Activated CD8-positive, alpha-beta memory T cell treated with anti-CD3 and anti-CD28 coated beads, Interleukin-2, amount 50 U/mL, for 1 hour (primary cell): ENCODE data around the gene KCTD5.

Experiments
- DNase-seq: peaks from one replicate; pipeline ENCODE4 v3.0.0-alpha.2; 2020; ENCODE audit errors: extremely low read depth

KCTD5 gene

DNA sequence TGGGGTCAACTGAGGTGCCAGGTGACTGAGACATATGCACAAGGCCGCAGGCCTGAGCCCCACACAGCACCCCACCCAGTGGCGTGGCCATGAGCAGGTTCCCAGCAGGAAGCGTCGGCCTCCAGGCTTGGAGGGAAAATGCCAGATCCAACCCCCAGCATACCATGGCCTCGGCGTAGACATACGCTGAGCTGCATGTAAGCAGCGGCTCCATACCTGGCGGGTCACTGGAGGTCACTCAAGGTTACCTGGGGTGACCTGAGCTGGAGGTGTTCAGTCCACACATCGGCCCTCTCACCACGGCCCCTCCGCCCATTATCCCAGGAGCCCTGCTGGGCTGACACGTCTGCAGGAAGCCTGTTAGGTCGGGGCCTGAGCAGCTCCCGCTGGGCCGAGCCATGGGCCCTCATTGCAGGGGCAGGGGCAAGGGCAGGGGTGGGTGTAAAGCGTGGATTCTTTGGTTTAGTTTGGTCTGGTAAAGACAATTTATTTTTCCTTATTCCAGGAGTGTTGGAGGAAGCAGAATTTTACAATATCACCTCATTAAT lies 15.2 kb downstream of the KCTD5 start:
- no peak for DNase-seq

DNA sequence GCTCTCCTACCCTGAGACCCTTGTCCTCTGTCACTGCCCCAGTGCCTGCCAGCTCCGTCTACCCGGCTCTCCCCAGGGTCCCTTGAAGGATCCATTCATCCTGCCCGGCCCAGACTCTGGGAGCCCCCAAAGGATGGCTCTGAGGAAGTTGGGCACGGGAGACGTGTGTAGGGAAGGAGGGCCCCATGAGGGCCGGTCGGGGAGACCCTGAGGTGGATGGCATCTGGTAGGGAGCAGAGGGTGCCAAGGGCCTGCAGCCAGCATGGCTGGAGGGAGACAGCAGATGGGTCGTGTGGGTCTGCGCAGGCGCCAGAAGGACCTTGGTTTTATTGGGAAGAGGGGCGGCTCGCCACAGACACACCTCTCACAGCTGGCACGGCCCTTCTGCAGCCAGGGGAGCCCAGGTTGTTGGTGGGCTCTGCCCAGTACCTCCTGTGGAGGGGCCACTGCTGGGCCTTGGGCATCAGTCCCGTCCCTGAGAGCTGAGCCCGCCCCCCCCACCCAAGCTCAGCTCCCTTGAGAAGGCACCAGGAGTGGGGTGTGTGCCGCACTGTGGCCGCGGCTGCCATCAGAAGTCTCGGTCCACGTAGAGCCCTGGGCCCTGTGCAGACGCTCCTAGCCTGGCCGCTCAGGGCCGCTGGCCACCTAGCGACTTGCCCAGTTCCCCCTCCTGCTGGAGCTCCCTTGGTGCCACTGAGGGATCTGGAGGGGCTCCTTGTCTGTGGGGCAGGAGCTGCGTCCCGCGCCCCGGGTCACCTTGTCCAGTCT lies 16.0 kb downstream of the KCTD5 start:
- no peak for DNase-seq

DNA sequence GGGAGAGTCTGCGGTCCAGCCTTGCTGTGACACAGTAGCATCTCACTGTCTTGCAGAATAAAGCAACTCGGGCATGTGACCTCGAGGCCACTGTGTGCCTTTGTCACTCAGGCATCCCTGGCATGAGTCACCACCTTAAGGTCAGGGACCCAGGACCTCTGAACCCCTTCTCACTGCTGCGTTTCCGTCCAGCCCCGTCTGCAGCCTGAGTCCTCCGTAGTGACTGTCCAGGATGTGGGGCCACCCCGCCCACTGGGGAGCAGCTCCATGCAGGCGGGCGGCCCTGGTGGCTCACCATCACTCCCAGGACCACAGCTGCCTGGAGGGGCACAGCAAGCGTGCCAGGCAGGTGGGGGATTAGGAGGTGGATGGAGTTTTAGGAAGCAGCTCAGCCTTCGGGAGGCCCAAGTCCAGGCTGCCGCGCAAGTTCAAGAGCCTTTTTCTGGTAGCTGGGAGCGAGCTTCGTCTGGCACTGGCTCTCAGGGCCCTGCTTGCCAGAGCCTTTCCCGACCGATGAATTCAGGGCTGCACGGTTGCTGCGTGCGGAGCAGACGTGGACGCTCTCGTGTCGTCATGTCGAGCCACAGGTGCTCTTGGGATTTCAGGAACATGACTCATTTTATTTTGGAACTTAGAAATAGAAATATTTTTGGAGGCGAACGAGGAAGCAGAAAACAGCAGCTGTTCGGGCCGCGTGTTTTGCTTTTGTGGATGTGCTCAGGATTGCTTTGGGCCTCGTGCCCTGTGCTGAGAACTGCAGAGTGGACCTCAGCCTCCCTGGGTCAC lies 16.8 kb downstream of the KCTD5 start:
- no peak for DNase-seq

DNA sequence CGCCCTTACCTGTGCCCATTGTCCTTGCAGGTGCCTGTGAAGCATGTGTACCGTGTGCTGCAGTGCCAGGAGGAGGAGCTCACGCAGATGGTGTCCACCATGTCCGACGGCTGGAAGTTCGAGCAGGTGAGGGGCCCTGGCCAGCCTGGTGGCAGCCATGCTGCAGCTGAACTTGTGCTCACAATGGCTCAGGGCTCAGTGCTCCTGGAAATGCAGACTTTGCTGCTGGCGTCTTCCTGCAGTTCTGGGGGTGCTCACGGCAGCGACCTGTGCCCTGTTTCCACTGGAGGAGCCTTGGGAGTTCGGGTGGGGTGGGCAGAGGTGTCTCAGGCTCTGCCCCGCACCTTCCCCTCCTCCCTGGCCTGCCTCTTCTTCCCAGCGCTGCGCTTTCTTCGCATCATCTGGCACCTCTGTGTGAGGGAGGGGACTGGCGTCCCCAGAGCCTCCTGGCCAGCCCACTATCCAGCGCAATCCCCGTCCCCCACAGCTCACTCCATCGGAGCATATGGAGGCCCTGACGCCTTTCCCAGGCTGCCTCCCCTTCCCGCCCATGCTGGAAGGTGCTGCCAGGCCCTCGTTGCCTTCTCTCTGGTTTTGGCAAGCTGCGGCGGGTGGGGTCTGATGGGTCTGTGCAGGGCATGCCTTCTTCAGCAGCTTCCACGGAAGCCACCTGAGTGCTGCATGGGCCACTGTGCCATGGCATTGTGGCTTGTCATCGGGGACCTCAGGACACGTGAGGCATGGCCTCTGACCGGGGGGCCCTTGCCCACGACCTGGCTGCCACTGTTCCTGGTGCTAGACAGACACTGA lies 17.7 kb downstream of the KCTD5 start:
- no peak for DNase-seq

DNA sequence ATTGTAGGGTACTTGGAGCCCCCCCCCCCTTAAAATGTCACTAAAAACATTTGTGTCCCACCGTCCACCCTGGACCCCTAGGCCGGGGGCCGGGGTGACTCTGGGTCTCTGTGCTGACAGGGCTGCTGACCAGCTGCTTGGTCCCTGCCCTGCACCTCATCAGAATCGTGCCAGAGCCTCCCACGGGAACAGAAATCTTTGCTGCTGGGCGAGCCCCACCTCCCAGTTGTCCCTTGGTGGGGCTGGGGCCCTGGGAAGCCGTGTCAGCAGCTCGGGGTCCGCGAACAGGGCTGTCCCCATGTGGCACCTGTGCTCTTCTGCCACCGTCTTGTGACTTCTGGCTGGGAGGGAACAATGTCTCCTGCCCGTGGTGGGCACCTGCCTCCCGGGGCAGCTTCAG lies 18.5 kb downstream of the KCTD5 start:
- DNase-seq: no peak

DNA sequence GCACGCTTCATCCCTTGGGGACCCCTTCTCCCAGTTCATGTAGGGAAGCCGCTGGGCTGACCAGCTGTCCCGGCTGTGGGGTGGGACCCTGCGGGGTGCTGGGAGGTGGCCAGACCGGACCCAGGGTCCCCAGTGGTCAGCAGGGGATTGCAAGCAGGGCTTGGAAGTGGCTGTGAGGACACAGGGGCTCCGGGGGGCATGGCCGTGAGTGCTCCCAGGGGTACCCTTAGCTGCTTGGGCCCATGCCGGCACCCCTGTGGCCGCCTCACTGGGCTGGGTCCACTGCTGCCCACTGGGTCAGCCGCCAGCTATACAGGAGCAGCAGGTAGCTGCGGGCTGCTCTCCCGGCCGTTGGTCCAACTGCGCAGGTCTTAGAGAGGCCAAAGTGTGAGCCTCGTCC lies 18.9 kb downstream of the KCTD5 start:
- DNase-seq: no peak

DNA sequence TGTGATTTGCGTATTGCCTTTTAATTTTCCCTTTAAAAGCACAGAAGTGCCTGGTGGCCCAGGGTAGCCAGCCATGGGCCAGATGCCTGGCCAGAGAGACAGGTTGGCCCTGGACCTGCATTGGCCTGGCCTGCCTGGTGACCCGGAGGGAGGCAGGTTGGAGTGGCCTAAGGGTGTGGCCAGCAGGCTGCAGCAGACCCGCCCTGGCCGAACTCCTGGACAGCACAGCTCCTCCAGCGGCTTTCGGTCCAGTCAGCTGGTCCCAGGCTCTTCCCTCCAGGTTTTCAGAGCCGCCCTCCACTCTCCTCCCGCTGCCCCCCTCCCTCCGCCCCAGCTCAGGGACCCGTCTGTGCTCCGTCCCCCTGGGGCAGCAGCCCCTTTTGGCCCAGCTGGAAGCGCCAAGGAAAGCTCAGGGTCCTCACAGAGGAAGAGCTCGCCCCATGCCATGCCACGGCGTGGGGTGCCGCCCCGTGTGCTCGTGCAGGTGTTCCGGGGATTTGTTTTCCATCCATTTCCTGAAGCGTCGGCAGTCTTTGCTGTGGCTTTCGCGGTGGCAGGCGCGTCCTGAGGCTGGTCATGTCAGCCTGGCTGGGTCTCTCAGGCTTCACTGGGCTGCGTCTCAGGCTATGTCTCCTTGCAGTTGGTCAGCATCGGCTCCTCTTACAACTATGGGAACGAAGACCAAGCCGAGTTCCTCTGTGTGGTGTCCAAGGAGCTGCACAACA lies 19.6 kb downstream of the KCTD5 start:
- DNase-seq: no peak

DNA sequence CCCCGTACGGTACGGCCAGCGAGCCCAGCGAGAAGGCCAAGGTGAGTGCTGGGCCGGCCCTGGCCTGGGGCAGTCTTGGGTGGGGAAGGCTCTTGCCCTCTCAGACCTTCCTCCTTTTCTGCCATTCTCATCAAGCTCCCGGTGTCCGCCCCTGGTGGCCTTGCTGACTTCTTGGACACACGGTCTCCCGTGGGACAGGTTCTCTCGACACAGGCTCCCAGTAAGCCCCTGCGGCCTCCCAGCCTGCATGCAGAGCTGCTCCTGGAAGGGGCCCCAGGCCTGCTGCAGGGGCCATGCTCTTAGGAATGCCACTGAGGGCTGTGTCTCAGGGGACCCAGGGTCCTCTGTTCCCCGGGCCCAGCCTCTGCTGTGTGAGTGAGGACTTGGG lies 20.1 kb downstream of the KCTD5 start:
- DNase-seq: no peak

DNA sequence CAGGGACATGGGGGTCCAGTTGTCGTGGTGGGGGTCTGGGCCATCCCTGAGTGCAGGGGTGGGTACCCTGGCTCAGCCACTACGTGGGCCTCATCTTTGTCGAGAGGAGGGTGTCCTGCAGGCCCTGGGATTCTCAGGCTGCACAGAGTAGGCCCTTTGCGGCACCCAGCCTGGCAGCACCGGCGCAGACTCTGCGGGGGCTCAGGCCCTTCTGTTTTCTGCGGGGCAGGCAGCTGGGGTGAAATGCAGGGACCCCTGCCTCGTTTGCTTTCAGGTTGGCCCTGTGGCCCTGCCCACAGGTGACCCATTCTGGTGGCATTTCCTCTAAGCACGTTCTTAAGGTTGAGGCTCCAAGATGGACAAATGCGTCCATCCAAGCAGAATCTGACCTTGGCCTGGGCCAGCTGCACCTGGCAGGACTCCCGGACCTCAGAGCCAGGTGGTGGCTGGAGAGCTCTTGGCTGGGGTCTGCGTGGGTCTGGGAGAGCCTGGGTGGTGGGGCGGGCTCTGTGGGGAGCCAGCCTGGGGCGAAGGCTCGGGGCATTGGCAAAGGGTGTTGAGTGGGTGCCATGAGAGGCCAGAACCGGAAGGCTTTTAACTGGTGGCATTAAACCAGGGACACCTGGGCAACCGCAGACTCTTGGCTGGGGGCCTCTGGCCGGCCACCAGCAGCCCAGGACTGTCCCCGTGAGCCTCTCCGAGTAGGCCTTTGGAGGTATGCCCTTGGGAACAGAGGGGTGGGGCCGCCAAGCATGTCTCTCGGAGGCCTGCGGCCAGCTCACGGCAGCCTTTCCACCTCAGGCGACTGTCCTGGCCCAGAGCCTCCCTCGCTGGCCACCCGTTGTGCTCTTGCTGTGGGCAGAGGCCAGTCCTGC lies 20.8 kb downstream of the KCTD5 start:
- no peak for DNase-seq

DNA sequence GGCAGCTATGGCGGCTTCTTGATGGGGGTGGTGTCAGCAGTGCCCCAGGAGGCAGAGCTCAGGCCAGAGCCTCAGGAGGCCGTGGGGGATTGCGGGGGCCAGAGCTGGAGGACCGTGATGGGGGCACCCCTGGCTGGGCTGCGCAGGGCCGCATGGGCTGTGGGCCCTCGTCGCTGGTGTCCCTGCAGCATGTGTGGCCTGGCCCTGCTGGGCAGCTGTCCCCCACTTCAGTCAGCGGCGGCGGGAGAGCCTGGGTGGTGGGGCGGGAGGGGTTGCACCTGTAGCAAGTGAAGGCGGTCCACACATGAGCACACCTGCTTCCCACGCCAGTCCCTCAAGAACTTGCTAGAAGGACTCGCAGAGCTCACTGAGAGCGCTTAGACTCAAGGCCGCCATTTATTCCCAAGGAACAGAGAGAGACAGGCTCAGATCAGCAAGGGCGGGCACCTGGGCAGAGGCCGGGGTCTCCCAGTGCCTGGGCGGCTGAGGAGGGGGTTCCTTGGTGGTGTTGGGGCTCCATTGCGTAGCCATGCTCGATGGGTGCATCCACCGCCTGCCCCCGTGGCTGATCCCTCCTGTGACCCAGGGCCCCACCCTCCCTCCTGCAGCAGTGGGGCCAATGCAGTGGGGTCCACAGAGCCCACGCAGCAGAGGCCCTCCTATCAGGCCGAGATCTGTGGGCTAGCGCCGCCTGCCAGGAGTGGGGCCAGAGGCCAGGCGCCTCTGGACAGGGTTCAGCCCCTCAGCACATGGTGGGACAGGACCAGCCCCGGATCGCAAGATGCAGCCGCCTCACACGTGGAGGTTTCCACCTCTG lies 22.1 kb downstream of the KCTD5 start:
- no peak for DNase-seq

DNA sequence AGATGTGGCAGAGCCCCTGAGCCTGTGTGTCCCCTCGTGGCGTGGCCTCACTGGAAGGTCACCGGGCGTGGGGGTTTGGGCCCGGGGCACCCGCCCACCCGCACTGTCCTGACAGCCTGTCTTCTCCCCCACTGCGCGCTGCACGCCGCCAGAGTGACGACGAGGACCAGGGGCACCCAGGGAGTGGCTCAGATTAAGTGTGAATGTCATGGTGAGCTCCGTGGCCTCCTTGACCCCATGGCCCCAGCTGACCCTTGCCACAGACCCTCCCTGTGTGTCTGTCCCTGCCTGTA lies 22.6 kb downstream of the KCTD5 start:
- no peak for DNase-seq

DNA sequence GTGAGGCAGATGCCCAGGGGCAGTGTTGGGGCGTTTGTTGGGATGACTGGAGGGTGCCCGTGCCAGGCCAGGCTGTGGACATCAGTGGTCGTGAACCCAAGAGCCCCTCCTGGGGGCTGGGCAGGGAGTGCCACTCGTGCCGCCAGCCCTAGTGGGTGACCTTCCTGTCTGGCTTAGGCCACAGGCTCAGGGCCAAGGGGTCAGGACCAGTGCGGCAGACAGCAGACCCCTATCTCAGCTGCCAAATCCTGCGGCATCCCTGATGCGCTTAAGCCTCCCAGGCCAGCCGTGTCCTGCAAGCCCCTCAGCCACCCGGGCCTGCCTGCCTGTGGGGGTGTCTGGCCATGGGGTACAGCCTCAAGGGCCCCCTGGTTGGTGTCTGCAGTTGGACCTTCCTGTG lies 23.0 kb downstream of the KCTD5 start:
- DNase-seq: no peak

DNA sequence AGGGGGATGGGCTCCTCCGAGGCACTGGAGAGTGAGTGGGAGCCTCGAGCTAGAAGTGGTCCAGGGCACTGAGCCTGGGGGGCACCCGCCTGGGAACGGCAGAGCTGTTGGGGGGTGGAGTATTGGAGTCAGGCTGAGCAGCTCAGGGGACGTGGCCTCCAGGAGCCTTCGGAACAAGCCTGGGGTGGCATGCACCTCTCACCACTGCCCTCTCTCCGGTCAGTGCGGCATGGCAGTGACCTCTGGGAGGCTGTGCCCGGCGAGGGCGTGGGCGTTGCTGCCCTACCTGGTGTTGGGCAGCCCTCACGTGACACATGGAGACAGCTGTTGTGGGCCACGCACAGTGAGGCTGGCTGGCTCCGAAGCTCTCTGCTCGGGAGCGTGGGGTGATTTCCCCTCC lies 23.8 kb downstream of the KCTD5 start:
- no peak for DNase-seq

DNA sequence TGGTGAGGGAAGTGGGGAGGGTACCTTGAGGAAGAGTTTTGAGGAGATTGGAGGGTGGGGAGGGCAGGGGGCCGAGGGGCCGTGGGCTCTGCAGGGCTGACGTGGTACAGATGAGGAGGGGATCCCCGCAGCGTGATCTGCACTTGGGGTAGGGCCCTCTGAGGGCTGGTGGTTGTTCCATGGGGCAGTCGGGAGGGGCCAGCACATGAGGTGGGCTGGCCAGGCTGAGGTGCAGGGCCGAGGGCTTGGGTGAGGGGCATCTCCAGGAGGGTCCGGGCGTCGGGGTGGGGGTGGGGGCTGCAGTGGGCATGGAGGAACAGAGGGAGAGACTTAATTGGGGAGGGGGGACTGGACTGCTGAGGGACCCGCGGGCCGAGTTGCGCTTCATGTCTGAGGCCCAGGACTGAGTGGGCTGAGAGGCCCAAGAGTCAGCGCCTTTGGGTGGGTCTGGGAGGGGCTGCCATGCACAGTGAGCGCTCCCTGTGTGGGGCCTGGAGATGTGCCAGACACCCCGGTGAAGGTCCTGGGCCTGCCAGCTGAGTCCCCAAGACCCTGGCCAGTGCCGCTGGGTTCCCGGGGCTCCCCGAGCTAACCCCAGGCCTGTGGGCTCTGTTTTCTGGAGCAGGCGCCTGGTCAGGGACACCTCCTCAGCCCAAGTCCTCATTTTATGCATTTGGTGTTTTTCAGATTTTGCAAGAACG lies 24.4 kb downstream of the KCTD5 start:
- no peak for DNase-seq

DNA sequence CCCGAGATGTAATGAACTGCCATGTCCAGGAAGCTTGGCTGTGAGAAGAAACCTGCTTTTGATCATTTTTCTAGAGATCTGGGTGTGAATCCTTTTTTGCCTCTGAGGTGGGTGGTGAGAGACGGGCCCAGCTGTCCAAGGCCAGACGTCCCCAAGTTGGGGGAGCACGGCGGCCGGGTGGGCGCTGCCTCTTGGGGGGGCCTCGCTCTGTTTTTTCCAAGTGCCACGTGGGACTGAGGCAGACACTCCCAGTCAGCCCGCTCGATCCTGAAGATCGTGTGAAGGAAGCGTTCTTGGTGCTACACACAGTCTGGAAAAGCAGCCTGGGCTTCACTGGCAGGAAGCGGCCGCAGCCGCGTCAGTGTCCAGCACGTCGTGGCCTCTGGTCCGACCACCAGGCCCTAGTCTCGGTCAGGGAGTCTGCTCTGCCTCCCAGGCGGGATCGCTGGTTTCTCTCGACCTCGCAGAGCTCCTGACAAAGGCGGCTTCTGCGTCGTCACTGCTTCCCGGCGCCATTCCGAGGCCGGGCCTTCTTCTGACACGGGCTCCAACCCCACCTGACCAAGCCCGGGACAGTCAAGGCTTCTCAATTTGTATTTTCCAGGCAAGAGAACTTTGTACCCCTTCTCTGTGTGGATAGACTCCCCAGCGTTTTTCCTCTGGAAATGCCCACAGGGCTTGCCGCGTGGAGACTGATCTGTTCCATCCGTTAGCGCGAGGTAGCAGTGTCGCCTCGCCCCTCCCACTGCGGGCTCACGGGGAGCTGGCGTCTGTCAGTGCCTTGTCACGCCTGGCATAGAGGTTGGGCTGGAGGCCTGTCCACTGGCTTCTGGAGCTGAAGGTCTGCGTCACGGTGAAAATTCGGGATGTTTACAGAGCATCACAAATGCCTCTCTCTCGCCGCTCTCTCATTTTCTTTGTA lies 25.3 kb downstream of the KCTD5 start:
- DNase-seq: no peak

DNA sequence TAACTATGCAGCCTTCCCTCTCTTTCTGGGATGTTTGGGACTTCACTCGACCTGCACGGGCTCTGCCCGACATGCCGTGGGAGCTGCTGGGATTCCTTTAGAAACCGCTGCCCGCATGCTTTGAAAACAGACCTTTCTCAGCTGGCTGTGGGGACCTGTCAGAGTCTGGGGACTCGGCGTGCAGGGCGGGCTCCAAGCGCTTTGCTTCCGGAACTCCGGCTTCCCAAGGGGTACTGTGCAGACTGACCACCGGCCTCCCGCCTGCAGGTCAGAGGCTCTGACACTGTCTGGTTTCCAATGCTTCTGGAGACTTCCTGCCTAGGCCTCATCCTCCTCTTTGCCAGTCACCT lies 25.9 kb downstream of the KCTD5 start:
- no peak for DNase-seq

DNA sequence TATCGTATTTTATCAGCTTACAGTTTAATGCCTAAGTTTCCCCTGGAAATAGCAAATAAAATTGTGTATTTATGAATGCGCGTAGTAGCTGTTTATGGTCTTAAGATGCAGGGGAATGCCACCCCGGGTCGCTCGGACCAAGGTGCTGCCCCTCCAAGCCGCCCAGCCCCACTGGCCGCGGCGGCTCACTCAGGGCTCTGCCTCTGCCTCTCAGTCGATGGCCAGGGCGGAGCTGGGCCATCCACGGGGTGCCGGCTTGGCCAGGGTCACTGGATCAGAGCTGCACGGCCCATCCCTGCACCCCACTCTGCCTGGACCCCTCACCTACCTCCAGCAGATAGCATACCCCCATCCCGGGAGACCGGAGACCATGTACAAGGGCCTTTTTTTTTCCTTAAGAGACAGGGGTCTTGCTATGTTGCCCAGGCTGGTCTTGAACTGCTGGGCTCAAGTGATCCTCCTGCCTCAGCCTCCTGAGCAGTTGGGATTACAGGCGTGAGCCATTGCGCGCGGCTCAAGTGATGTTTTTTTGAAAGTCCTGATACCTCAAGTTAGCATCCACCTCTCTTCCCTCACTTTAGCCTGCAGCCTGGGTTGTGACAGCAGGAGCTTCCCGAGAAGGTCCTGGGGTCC lies 26.7 kb downstream of the KCTD5 start:
- no peak for DNase-seq

DNA sequence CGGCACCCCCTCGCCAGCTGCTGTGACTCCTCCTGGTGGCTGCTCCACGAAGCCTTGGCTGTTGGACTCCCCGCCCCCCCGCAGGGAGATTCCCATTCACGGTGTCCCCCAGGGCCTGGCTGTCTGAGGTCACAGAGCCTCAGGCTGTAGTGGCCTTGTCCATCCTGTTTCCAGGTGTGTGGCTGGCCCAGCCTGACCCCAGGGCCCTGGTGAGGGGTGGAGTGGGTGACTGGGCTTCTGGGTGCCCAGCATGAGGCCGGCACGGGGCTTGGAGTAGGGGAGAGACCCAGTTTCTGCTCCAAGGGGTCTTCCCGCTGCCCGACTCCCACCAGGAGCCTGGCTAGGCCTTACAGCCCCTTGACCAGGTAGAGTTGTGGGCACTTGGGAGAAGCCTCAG lies 27.3 kb downstream of the KCTD5 start:
- DNase-seq: no peak
